Measurements from ENCODE around the gene ZACN.

Gene ZACN

DNA sequence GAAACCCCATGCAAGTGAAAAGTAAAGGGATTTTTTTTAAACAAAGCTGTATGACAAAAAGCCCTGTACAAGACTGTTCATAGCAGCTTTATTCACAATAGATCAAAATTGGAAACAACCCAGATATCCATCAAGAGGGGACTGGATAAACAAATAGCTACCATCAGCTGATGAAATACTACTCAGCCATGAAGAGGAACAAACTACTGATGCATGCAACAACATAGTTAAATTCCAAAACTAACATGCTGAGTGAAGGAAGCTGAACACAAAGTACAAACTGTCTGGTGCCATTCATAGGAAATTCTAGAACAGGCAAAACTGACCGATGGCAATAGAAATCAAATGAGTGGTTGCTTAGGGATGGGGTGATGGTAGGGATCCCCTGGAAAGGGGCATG, 46.9 kb downstream of the ZACN start:
- Histone ChIP-seq H3K36me3 (ENCODE audit: control insufficient read depth, insufficient read depth, low read length) (no peaks in the 10 kb centered on the region), H3K27ac (ENCODE audit: low read depth, low read length, severe bottlenecking) (no peak overlapping the region), H3K4me3 (ENCODE audit: extremely low read depth, insufficient read depth, low read length, poor library complexity, severe bottlenecking) (no peak overlapping the region), H3K9me3 (ENCODE audit: control insufficient read depth, low read length) (no peaks in the 10 kb centered on the region), H3K4me1 (ENCODE audit: control insufficient read depth, insufficient read depth, low read length, poor library complexity, severe bottlenecking) (no peaks in the 10 kb centered on the region)
- WGBS, 2 experiments (ENCODE audit: insufficient coverage in 2 of 2) = 100% methylated on average over 1 of the region's 1 CpG

DNA sequence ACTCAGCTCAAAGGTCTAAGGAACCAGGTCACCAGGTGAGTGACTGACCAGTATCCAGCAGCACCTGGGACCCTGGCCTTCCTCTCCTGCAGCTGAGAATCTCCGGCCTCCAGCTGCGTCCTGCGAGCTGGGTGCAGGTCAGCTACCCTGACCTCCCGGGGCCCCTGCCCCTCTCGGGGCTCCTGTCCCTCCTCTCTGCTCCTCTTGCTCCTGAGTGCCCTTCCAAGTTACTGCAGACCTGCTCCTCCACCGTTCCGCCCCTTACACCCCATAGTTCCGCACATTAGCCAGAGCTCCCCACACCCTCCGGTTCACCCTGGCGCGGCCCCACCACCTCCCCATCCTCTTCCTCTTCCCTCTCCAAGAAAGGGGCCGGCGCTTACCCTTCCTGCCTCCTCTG, 51.5 kb downstream of the ZACN start:
- Histone ChIP-seq H3K9me3 (ENCODE audit: control insufficient read depth, low read length) (no peaks in the 10 kb centered on the region), H3K4me1 (ENCODE audit: control insufficient read depth, insufficient read depth, low read length, poor library complexity, severe bottlenecking) (no peaks in the 10 kb centered on the region), H3K4me3 (ENCODE audit: extremely low read depth, insufficient read depth, low read length, poor library complexity, severe bottlenecking) (no peak overlapping the region), H3K36me3 (ENCODE audit: control insufficient read depth, insufficient read depth, low read length) (no peaks in the 10 kb centered on the region), H3K27ac (ENCODE audit: low read depth, low read length, severe bottlenecking) (no peak overlapping the region)
- WGBS, 2 experiments (ENCODE audit: insufficient coverage in 2 of 2) = 81 to 85% methylated on average over 11 to 12 of the region's 13 CpGs

DNA sequence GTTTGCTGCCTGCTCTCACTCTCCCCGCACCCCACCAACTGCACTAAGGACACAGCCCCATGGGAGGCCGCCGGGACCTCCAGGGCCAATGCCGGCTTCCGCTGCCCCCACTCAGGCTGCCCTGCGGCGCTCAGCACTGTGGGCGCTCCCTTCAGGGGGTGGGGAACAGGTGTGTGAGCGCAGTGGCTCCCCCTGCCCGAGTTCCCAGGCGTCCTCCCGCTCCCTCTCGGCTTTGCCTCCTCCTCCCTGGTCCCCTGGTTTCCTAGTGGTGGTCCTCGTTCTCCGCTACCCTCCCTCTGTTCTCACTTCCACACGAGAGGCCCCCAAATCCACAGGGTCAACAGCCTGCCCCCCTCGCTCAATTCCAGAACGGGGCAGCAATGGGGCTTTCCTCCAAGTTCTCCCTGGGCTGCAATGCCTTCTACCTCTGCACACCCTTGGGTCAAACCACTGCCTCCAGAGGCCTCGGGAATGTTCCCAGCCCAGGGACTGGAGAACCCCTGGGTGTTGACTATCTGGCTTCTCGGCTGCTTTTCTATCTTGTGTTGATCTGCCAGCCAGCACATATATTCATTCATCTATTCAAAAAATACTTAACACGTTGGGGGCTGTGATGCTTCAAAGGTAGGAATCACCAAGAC, 52.2 kb downstream of the ZACN start:
- Histone ChIP-seq H3K4me1 (ENCODE audit: control insufficient read depth, insufficient read depth, low read length, poor library complexity, severe bottlenecking) (no peaks in the 10 kb centered on the region), H3K27ac (ENCODE audit: low read depth, low read length, severe bottlenecking) (no peak overlapping the region)
- WGBS, 2 experiments (ENCODE audit: insufficient coverage in 2 of 2) = 51 to 55% methylated on average over 10 to 16 of the region's 21 CpGs

DNA sequence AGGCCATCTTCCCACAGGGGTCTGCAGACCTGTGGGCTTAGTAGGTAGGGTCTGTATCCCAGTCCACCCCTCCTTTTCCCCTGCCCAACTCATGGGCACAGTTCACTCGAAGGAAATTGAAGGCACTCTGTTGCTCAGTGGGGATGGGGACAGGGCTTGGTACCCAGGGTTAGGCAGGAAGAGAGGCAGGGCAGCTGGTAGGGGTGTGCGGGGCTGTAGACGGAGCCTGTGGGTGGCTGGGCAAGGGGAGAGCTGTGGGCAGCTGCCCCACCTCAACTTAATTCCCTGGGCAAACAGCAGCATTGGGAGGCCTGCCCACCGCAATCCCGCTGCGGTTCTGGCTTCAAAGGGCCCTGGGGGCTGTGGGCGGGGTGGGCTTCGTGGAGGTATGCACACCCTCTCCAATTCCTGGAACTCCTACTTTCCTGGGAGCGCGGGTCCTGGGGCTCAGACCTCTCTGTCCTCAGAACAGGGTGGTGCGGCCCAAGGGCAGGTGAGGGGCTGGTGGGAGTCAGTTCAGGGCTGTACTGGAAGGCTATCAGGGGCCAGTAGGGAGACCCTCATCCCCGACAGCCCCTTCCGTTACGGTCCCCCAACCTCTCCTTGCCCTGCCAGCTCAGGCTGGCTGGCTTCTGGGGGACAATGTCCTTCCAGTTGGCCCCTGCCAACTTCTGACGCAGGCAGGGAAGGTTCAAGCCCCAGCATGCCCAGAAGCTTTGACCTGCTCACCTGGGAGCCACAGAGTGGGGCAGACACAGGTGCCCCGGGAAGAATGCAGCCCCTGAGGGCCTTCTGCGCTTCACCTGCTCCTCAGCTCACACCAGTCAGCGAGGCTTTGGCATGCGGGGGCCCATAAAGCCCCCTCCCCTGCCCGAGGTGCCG, 53.0 kb downstream of the ZACN start:
- WGBS, 2 experiments (ENCODE audit: insufficient coverage in 2 of 2) = 26 to 42% methylated on average over 8 to 12 of the region's 21 CpGs
- H3K27ac ChIP-seq (ENCODE audit: low read depth, low read length, severe bottlenecking) = no peak overlapping the region

More for the DNA sequence above, 52.2 kb downstream of the ZACN start:
- Histone ChIP-seq H3K36me3 (ENCODE audit: control insufficient read depth, insufficient read depth, low read length) (no peaks in the 10 kb centered on the region), H3K4me3 (ENCODE audit: extremely low read depth, insufficient read depth, low read length, poor library complexity, severe bottlenecking) (no peak overlapping the region), H3K9me3 (ENCODE audit: control insufficient read depth, low read length) (no peaks in the 10 kb centered on the region)

More for the DNA sequence above, 53.0 kb downstream of the ZACN start:
- Histone ChIP-seq H3K9me3 (ENCODE audit: control insufficient read depth, low read length) (no peaks in the 10 kb centered on the region), H3K36me3 (ENCODE audit: control insufficient read depth, insufficient read depth, low read length) (no peaks in the 10 kb centered on the region), H3K4me1 (ENCODE audit: control insufficient read depth, insufficient read depth, low read length, poor library complexity, severe bottlenecking) (no peaks in the 10 kb centered on the region), H3K4me3 (ENCODE audit: extremely low read depth, insufficient read depth, low read length, poor library complexity, severe bottlenecking) (no peak overlapping the region)

Measured in mesodermal cell (in vitro differentiated cells).